ENCODE results near the gene CUX1.
"Not testable (repeated sequence)": the region's sequence is repeated elsewhere in the genome, so short reads cannot be mapped to it uniquely, and the experiment has no call there.

The CUX1 gene, protein sequence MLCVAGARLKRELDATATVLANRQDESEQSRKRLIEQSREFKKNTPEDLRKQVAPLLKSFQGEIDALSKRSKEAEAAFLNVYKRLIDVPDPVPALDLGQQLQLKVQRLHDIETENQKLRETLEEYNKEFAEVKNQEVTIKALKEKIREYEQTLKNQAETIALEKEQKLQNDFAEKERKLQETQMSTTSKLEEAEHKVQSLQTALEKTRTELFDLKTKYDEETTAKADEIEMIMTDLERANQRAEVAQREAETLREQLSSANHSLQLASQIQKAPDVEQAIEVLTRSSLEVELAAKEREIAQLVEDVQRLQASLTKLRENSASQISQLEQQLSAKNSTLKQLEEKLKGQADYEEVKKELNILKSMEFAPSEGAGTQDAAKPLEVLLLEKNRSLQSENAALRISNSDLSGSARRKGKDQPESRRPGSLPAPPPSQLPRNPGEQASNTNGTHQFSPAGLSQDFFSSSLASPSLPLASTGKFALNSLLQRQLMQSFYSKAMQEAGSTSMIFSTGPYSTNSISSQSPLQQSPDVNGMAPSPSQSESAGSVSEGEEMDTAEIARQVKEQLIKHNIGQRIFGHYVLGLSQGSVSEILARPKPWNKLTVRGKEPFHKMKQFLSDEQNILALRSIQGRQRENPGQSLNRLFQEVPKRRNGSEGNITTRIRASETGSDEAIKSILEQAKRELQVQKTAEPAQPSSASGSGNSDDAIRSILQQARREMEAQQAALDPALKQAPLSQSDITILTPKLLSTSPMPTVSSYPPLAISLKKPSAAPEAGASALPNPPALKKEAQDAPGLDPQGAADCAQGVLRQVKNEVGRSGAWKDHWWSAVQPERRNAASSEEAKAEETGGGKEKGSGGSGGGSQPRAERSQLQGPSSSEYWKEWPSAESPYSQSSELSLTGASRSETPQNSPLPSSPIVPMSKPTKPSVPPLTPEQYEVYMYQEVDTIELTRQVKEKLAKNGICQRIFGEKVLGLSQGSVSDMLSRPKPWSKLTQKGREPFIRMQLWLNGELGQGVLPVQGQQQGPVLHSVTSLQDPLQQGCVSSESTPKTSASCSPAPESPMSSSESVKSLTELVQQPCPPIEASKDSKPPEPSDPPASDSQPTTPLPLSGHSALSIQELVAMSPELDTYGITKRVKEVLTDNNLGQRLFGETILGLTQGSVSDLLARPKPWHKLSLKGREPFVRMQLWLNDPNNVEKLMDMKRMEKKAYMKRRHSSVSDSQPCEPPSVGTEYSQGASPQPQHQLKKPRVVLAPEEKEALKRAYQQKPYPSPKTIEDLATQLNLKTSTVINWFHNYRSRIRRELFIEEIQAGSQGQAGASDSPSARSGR (N-terminal part only)

DNA sequence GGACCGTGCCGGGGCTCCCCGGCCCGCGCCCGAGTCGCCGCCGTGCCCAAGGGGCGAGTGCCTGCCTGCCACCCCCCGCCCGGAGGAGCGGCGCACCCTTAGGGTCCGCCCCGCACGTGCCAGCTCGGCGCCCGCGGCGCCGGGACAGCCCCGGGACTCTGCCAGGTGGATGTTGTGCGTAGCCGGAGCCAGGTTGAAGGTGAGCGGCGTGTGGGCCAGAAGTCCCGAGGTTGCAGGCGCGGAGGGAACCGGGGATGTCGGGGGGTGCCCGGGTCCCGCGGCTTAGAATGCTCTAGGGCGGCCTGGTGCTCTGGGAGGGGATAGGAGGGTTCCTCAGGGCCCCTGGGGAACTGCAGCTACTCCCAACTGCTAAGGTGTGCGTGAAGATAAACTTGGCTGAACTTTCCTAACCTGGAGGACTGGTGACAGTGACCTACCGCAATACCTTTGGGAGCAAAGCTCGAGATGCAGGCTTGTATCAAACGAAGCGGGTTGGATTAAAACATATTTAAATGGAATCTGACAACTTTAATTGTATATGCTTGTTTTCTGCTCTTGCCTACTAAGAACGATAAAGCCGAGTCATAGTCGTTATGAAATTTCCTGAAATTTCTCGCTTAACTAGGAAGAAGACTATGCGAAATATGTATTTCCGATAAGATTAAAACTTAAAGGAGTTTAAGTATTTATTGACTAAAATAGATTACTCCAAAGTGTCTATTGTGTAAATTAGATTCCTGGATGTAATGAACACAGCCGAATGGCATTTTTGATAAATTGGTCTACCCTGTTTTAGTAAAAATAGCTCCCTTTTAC lies at the start of gene CUX1:
Gene CUX1, plus strand, starts transcription at position 156 of the 816 bp plus-strand sequence. Its CDS starts 14 bp downstream, at position 170.
- DNase-seq: peak; percentile 17

DNA sequence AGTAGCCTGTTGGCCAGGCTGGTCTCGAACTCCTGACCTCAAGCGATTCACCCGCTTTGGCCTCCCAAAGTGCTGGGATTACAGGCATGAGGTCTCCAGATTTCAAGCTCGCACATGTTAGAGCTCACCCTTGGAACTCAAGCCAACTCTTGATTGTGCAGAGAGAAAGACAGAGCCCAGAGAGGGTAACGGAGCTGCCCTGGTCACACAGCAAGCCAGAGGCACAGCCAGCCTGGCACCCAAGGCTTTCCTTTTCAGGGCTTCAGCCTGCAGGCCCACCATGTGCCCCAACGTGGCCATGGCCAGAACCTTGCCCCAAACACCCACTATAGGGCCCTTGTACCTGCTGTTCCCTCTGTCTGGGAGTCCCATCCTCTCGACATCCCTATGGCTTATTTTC lies 49.1 kb upstream of the CUX1 start:
- no peak for DNase-seq

DNA sequence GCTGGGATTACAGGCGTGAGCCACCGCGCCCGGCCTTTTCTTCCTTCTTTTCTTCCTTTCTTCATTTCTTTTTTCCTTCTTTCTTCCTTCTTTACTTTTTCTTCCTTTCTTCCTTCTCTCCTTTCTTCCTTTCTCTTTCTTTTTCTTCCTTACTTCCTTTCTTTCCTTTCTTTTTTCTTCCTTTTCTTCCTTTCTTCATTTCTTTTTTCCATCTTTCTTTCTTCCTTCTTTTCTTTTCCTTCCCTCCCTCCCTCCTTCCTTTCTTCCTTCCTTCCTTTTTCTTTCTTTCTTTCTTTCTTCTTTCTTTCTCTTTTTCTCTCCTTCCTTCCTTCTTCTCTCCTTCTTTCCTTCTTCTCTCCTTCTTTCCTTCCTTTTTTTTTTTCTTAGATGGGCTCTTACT lies 47.0 kb upstream of the CUX1 start:
- no peak for DNase-seq

DNA sequence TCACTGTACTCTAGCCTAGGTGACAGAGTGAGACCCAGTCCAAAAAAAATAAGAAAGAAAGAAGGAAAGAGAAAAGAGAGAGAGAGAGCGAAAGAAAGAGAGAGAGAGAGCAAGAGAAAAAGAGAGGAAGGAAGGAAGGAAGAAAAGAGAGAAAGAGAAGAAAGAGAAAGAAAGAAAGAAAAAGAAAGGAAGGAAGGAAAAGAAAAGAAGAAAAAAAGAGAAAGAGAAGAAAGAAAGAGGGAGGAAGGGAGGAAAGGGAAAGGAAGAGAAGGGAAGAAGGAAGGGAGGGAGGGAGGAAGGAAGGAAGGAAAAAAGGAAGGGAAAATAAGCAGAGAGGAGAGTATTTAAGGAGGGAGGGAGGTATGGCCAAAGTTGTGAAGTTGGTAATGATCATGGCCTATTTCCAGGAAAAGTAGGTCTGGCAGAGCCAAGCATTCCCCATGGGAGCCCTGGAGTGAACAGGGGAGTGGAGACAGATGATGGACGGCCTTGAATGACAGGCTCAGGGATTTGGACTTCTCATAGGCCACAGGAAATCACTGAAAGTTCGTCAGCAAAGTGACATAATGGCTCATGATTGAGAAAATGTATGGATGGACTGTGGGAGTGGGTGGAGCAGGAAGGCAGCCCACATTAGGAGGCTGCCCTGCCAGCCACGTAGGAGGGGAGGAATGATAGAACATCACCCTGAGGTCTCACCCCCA lies 44.8 kb upstream of the CUX1 start:
- DNase-seq: no peak

DNA sequence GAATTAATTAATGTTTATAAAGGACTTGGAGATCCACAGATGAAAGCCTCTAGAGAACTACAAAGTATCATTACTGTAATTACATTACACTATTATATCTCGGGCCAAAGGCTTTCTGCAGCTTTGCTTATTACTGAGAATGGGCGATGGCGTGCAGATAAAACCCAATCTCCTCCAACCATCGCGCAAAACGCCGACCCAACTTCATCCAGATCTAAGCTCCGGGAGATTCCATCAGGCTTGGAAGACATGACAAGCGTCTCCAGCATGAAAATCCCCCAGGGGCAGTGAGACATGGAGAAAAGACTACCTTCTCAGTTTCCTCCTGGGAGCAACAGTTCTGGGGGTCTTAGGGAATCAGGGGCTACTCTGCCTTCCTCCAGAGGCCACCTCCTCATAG lies 42.2 kb upstream of the CUX1 start:
- DNase-seq: no peak

DNA sequence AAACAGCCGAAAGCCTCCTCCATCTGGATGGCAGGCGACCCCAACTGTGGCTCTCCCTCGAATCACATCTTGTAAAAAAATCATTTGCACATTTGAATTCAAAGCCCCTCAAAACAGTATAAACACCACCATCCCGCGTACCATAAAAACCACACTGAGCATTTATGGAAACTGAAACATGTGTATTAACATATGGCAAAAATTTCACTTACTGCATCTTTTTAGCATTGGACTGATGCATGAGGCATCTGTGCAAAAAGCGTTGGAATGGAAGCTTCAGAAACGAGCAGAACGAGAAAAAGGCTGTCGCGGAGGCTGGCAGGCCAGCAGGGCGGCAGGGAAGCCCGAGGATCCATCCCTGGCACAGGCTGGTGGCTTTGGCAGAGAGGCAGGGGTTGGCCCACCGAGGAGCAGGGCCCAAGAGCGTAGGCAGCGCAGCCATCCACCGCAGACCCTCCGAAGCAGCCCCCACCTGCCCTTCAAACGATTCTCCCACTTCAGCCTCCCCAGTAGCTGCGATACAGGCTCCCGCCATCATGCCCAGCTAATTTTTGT lies 39.3 kb upstream of the CUX1 start:
- DNase-seq: no peak

DNA sequence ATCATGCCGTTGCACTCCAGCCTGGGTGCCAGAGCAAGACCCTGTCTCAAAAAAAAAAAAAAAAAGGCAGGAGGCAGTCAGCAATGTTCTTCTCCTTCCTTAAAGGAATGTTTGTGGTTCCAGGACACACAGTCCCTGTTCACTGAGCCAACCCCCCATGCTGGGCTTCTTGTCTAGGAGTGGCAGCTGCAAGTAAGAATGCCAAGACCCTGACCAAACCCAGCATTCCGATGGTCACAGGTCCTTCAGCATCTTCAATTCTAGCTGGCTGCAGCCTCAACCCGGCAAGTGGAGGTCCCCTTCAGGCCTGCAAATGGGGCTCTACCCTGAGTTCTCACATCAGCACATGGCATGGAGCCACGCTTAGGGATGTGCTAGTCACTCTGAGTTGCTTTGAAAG lies 38.2 kb upstream of the CUX1 start:
- no peak for DNase-seq

DNA sequence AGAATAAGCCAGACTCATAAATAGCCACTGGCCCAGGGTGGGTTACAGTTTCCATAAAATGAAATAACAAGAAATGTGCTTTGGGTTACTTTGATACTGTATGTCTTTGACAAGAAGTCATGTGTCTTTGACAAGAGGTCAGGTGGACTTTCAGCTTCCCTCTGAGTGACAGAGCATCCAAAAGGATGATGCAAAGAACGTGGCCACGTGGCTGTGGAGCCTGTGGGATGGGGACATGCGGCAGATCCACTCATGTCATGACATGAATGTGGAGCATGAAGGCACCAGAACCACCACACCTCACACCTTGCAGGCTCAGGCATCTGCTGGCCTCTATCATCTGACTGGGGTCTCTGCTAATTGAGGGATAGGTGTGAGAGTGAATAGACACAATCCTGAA lies 37.1 kb upstream of the CUX1 start:
- DNase-seq: no peak

DNA sequence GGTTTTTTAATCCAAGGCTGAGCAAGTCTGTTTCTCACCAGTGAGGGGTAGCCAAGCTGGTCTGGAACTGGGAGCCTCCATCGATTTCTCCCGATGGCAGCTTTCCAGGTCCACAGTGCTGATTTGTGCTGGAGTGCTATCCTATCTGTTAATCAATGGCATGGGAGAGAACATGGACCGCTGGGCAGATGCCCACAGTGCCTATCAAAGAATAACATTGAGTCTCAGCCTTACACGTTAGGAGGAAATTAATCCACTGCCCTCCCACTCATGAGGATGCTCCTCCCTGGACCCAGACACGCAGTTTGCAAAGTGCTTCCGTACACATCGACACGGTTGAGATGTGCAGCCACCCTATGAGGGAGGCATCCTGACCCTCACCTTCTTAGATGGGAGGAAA lies 36.0 kb upstream of the CUX1 start:
- DNase-seq: no peak

DNA sequence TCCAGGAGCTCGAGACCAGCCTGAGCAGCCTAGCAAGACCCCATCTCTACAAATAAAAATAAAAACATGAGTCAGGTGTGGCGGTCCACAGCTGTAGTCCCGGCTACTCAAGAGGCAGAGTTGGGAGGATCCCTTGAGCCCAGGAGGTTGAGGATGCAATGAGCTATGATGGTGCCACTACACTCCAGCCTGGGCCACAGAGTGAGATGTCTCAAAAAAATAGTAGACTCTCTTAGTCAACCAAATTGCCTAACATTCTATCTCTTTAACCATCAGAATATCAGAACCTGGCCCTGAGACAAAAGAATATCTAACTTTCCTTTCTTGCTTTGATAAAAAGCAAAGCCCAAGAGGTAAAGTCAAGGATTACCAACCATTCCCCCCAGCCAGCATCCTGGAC lies 35.0 kb upstream of the CUX1 start:
- no peak for DNase-seq

DNA sequence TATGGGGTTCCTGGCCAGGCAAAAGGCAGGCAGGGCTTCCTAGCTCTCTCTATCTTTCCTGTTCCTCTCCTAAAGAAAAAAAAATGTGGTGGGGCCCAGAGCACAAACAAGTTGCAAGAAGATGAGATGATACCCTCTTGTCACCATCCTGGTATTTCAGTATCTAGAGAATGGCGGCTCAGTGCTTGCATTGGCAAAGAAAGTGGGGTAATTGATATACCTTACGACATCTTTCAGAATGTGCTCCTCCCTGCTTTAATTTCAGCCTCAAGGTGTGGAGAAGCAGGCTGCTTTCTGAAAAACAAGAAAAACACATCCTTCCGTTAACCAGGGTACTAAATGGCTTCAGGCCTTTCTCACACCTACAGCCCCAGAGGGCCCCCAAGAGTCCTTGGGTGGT lies 34.5 kb upstream of the CUX1 start:
- no peak for DNase-seq

DNA sequence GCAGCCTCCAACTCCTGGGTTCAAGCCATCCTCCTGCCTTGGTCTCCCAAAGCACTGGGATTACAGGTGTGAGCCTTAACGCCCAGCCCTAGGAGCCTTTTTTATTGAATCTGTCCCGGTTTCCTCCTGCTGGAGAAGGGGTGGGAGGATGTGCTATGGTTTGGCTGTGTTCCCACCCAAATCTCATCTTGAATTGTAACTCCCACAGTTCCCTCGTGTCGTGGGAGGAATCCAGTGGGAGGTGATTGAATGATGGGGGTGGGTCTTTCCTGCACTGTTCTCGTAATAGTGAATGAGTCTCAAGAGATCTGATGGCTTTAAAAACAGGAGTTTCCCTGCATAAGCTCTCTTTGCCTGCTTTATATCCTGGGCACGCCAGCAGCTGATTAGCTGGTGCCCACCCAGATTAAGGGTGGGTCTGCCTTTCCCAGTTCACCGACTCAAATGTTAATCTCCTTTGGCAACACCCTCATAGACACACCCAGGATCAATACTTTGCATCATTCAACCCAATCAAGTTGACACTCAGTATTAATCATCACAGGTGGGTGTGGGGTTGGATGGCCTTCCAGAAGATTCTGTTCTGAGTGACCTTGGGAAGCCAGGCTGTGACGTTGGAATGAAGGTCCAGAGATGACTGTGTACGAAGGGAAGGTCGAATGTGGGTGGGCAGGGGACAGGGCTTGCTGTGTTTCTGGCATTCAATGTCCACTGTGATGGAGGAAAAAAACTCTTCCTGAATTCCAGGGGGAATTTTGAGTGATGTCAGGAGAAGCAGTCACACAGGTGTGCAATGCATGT lies 33.8 kb upstream of the CUX1 start:
- DNase-seq: no peak

DNA sequence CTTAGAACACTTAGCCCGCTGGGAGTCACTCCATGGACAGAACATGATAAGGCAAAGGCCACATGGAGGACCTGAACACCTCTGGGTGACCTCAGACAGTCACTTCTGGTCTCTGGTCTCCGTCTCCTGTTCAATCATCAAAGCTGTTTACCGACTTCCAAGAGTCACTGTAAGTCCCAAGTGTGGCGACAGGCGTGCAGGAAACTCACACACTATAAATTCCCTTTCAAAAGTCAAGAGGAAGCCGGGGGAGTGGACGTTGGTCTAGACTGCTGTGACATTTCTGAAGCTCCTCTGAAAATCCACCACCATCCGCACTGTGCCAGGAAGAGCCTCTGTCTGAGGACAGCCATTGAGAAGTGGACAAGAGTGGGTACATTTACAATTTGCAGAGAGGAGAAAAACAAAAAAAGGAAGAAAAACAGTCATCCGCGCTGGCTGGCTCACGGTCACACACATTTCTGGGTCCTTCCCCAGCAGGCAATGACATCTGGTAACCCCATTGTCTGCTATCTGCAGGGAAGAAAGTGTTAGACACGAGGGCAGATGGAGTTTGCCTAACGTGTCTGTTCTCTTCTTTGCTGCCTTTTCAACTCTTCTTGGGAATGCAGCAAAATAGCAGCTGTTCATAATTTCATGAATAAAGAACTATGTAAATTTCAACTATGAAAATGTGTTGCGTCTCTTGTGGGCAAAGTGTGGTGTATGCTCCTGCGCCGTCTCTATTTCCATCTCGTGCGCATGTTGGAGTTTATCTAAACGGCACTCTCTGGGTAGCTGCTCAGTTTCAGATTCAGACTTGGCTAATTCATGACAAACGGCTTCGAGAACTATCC lies 32.9 kb upstream of the CUX1 start:
- DNase-seq: no peak

DNA sequence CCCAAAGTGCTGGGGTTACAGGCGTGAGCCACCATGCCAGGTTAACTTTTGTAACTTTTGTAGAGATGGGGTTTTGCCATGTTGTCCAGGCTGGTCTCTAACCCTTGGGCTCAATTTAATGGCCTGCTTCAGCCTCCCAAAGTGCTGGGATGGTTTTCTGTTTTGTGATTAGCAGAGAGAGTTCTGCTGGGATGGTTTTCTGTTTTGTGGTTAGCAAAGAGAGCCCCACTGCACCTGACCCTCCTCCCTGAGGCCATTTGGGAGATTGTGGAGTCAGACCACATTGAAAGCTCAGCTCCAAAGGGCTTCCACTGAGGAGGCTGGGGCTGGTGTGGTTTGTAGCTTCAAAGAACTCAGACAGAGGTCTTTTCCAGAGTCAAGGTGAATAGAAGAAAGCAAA lies 29.6 kb upstream of the CUX1 start:
- no peak for DNase-seq

DNA sequence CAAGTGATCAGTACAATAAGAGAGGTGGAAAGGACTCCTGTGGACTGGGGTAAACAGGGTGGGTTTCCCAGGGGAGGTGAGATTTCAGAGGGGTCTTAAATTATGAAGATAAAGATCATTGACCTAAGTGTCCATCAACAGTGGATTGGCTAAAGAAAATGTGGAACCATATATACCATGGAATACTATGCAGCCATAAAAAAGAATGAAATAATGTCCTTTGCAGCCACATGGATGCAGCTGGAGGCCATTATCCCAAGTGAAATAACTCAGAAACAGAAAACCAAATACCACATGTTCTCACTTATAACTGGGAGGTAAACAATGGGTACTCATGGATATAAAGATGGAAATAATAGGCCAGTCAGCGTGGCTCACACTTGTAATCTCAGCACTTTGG lies 28.9 kb upstream of the CUX1 start:
- DNase-seq: no peak

DNA sequence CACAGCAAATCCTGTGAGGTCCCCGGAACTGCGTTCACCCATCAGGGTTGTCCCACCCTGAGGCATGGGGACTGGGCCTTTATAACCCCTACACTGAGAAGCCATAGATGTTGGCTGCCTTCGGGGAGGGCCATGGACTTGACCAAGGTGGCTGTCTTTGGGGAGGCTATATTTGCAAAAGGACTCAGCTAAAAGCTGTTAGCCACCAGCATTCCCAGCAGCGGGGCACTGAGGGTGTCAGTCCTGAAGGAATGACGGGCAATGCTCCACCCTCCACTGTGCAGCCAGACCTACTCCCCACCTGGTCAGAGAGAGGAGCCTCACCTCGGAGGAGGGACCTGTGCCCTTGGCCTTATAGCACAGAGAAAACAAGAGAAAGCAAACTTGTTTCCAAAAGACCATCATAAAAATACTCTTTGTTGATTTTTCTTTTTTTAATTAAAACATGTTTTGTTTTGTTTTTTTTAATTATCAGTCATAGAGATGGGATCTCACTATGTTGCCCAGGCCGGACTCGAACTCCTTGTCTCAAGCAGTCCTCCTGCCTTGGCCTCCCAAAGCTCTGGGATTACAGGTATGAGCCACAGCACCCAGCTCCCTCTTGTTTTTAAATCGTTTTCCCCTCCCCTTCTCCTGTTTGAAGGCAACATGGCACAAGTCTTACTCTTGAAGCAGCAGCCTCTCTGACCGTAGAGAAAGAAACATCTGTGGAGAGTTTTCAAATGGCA lies 26.7 kb upstream of the CUX1 start:
- DNase-seq: no peak

DNA sequence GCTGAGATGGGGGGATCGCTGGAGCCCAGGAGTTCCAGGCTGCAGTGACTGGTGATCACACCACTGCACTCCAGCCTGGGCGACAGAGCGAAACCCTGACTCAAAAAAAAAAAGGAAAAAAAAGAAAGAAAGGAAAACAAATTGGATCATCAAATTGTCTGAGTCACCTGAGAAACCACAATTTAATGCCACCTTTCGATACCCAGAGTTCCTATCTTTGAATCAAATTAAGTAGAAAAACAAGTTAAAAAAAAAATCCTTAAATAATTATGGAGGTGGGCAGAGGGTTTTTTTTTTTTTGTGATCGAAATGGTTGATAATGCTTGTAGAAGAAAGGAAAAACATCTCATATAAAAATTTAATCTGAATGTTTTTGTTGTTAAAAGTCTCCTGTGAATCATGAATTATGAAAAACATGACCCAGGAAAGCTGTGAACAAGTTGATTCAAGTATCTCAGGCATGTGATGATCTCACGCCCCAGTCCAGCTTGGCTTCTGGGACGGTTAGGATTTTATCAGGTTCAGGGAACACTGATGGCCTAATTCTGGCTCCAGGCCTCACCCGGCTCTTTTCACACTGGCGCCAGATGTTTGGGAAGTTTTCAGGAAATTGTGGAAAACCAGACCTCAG lies 25.3 kb upstream of the CUX1 start:
- DNase-seq: no peak

DNA sequence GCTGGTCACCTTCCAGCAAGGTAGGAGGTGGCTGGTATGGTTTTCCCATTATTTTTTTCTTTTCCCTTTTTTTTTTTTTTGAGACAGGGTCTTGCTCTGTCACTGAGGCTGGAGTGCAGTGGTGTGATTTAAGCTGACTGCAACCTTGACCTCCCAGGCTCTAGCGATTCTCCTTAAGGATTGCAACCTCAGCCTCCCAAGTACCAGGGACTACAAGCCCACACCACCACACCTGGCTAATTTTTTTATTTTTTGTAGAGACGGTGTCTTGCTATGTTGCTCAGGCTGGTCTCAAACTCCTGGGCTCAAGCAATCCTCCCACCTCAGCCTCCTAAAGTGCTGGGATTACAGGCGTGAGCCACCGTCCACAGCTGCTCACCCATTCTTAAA lies 24.7 kb upstream of the CUX1 start:
- not testable (repeated sequence) for DNase-seq
